PC-3 (cell line): ENCODE measurements around the gene TAAR2. TPM values are rescaled to one million over a fixed set of nuclear protein-coding genes. Genes with fewer than 3 reads are reported as not detected.
A peak's percentile ranks its signal among the peaks of the same experiment; 100 is the strongest.

Experiments
- ATAC-seq: fragments of 200-7000 bp; cut with Tn5 transposase; 2 replicates; pipeline ENCODE4 v1.9.1; 2020; ENCODE audit warnings: mild to moderate bottlenecking, moderate library complexity
- BruUV-seq: library from RNA; stranded (reverse); fragments of 400-500 nt; replicated peaks from 2 replicates; lab custom pipeline; 2021; lab: Mats Ljungman, UMichigan
- CTCF ChIA-PET: fragments of 300-600 bp; sonication (Branson Sonifier 250); formaldehyde crosslinking; loops from one replicate; lab custom pipeline; 2022; ENCODE audit warnings: antibody characterized with exemption; lab: Charles Lee
- POLR2A ChIA-PET: fragments of 300-600 bp; sonication (Branson Sonifier 250); formaldehyde crosslinking; loops from one replicate; lab custom pipeline; 2022; ENCODE audit warnings: antibody characterized with exemption; ENCODE audit not compliant: unreplicated experiment; lab: Charles Lee
- DNase-seq: peaks from one replicate; pipeline ENCODE4 v3.0.0-alpha.2; 2015
- H2AFZ ChIP-seq: fragments of 300-600 bp; sonication (generic); 2 replicates; pipeline ENCODE4 v1.6.0; 2016; ENCODE audit warnings: antibody characterized with exemption, low read length
- H3F3A ChIP-seq: fragments of 300-600 bp; sonication (generic); one replicate; pipeline ENCODE4 v1.6.0; 2017; ENCODE audit warnings: antibody characterized with exemption, low read length, control low read depth, mild to moderate bottlenecking; ENCODE audit not compliant: unreplicated experiment
- H3K27ac ChIP-seq: fragments of 300-600 bp; sonication (generic); 2 replicates; pipeline ENCODE4 v1.5.1; 2016; ENCODE audit warnings: mild to moderate bottlenecking, low read length
- H3K27me3 ChIP-seq: fragments of 300-600 bp; sonication (generic); 2 replicates; pipeline ENCODE4 v1.6.1; 2016; ENCODE audit warnings: low read length, mixed read lengths
- H3K36me3 ChIP-seq: fragments of 300-600 bp; sonication (generic); 2 replicates; pipeline ENCODE4 v1.6.1; 2016; ENCODE audit warnings: low read depth, mixed run types, low read length, mixed read lengths
- H3K4me1 ChIP-seq: fragments of 300-600 bp; sonication (generic); 2 replicates; pipeline ENCODE4 v1.5.1; 2016; ENCODE audit warnings: low read length; ENCODE audit not compliant: insufficient read depth
- H3K4me2 ChIP-seq: fragments of 300-600 bp; sonication (generic); 2 replicates; pipeline ENCODE4 v1.6.0; 2016; ENCODE audit warnings: low read length
- H3K4me3 ChIP-seq: fragments of 300-600 bp; sonication (generic); 2 replicates; pipeline ENCODE4 v1.5.1; 2016; ENCODE audit warnings: mild to moderate bottlenecking, low read length, mixed read lengths
- H3K79me2 ChIP-seq: fragments of 300-600 bp; sonication (generic); 2 replicates; pipeline ENCODE4 v1.6.1; 2017; ENCODE audit warnings: low read length, mixed read lengths
- H3K9ac ChIP-seq: fragments of 300-600 bp; sonication (generic); 2 replicates; pipeline ENCODE4 v1.6.0; 2016; ENCODE audit warnings: mild to moderate bottlenecking, low read length
- H3K9me2 ChIP-seq: fragments of 300-600 bp; sonication (generic); replicated peaks from 2 replicates; pipeline ENCODE4 v1.6.1; 2016; ENCODE audit warnings: mixed run types, low read length, mixed read lengths
- H3K9me3 ChIP-seq: fragments of 300-600 bp; sonication (generic); 2 replicates; pipeline ENCODE4 v1.6.1; 2016; ENCODE audit warnings: low read length, mixed read lengths
- H4K20me1 ChIP-seq: fragments of 300-600 bp; sonication (generic); 2 replicates; pipeline ENCODE4 v1.6.1; 2016; ENCODE audit warnings: low read length, mixed read lengths
- EZH2 ChIP-seq: fragments of 300-600 bp; sonication (generic); IDR thresholded peaks from one replicate; pipeline ENCODE4 v1.6.1; 2017; ENCODE audit warnings: antibody characterized with exemption, mild to moderate bottlenecking, low read length; ENCODE audit not compliant: unreplicated experiment
- EZH2phosphoT487 ChIP-seq: fragments of 300-600 bp; sonication (generic); IDR thresholded peaks from 2 replicates; pipeline ENCODE4 v1.6.1; 2018; ENCODE audit warnings: mild to moderate bottlenecking, antibody characterized with exemption, low read length, borderline replicate concordance
- intact Hi-C: fragments of 100-400 bp; cut with micrococcal nuclease; formaldehyde crosslinking; loops from 2 replicates; pipeline ENCODE4 v1.9.0; 2023
- total RNA-seq: library from RNA; depleted of rRNA; stranded (reverse); fragments of >200 nt; gene quantifications from 2 replicates; pipeline ENCODE4 v1.2.3, GENCODE V29; 2014
- TF ChIP-seq, protein P1 (sequence below): fragments of 300-600 bp; sonication (generic); conservative IDR thresholded peaks from 2 replicates; pipeline ENCODE4 v1.5.1; 2017; ENCODE audit warnings: antibody characterized with exemption, low read depth, mild to moderate bottlenecking, low read length

TAAR2 gene
- total RNA-seq, 1 experiment from 2014 or later: not detected

GRCh38 chr6:132612449-132613108 is 11.5 kb downstream of the TAAR2 start:
- H3K79me2 ChIP-seq: no peaks in the 10 kb centered on the region
- no peak overlapping the region for H2AFZ ChIP-seq
- no peak for ATAC-seq
- no peaks in the 10 kb centered on the region for H3K36me3 ChIP-seq
- H3K27ac ChIP-seq: peak overlapping the region; percentile 81
- intact Hi-C loops: loop anchor here (1.0 to 5.0 kb wide), 3 partner anchors 82 to 155 kb away; no protein-coding TSS in a partner anchor
- no peak for TF ChIP-seq EZH2phosphoT487
- no peak for TF ChIP-seq EZH2
- TF ChIP-seq, protein P1, sequence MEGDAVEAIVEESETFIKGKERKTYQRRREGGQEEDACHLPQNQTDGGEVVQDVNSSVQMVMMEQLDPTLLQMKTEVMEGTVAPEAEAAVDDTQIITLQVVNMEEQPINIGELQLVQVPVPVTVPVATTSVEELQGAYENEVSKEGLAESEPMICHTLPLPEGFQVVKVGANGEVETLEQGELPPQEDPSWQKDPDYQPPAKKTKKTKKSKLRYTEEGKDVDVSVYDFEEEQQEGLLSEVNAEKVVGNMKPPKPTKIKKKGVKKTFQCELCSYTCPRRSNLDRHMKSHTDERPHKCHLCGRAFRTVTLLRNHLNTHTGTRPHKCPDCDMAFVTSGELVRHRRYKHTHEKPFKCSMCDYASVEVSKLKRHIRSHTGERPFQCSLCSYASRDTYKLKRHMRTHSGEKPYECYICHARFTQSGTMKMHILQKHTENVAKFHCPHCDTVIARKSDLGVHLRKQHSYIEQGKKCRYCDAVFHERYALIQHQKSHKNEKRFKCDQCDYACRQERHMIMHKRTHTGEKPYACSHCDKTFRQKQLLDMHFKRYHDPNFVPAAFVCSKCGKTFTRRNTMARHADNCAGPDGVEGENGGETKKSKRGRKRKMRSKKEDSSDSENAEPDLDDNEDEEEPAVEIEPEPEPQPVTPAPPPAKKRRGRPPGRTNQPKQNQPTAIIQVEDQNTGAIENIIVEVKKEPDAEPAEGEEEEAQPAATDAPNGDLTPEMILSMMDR: no peak
- ChIA-PET POLR2A (interaction anchor here (0.6 kb wide), 1 partner anchor 72 kb away, joined by 3 read pairs; no protein-coding TSS in a partner anchor), CTCF (no interaction called here)
- H3K4me3 ChIP-seq: no peak overlapping the region
- BruUV-seq: no TSS peak
- no peaks in the 10 kb centered on the region for H3F3A ChIP-seq
- no peaks in the 10 kb centered on the region for H3K9me3 ChIP-seq
- peaks cover 60% of the 10 kb centered on the region for H3K4me1 ChIP-seq
- no peaks in the 10 kb centered on the region for H4K20me1 ChIP-seq
- H3K27me3 ChIP-seq: no peaks in the 10 kb centered on the region
- no peaks in the 10 kb centered on the region for H3K9me2 ChIP-seq
- H3K4me2 ChIP-seq: peak overlapping the region; percentile 48
- H3K9ac ChIP-seq: 0 out of 2 replicates have a peak overlapping the region, but pooled peaks have one; percentile 5
- no peak for DNase-seq

GRCh38 chr6:132611616-132612015 is 12.5 kb downstream of the TAAR2 start:
- peak; percentile 57 for DNase-seq

More at GRCh38 chr6:132611616-132612015, 12.5 kb downstream of the TAAR2 start:
- intact Hi-C loops: loop anchor here (2.0 to 5.0 kb wide), 3 partner anchors 37 to 156 kb away; no protein-coding TSS in a partner anchor
- H3K9me3 ChIP-seq: no peaks in the 10 kb centered on the region
- H3K27me3 ChIP-seq: no peaks in the 10 kb centered on the region
- H3K36me3 ChIP-seq: no peaks in the 10 kb centered on the region
- no TSS peak for BruUV-seq
- no peaks in the 10 kb centered on the region for H3K9me2 ChIP-seq
- ChIA-PET CTCF (no interaction called here), POLR2A (no interaction called here)
- TF ChIP-seq EZH2phosphoT487 (no peak), EZH2 (no peak)
- TF ChIP-seq, protein P1: no peak
- no peaks in the 10 kb centered on the region for H4K20me1 ChIP-seq
- H3K79me2 ChIP-seq: no peaks in the 10 kb centered on the region
- H3K4me2 ChIP-seq: peak overlapping the region; percentile 20; the same call in 1 of the 2 replicates
- H3K27ac ChIP-seq: peak overlapping the region; percentile 81
- peak; percentile 51 for ATAC-seq
- no peaks in the 10 kb centered on the region for H3F3A ChIP-seq
- H2AFZ ChIP-seq: no peak overlapping the region
- no peak overlapping the region for H3K4me3 ChIP-seq
- H3K4me1 ChIP-seq: peaks cover 66% of the 10 kb centered on the region
- 0 out of 2 replicates have a peak overlapping the region, but pooled peaks have one; percentile 5 for H3K9ac ChIP-seq
